MM.1S (cell line): ENCODE data around the gene CAMSAP1.

Experiments
- DNase-seq: peaks from one replicate; pipeline ENCODE4 v3.0.0-alpha.2; 2015
- H2AFZ ChIP-seq: fragments of 300-600 bp; sonication (generic); 2 replicates; pipeline ENCODE4 v1.6.0; 2016; ENCODE audit warnings: antibody characterized with exemption, low read length
- H3F3A ChIP-seq: fragments of 300-600 bp; sonication (generic); 2 replicates; pipeline ENCODE4 v1.6.1; 2016; ENCODE audit warnings: mild to moderate bottlenecking, antibody characterized with exemption, low read length, moderate library complexity, mixed read lengths; ENCODE audit not compliant: insufficient read depth
- H3K27ac ChIP-seq: fragments of 300-600 bp; sonication (generic); 2 replicates; pipeline ENCODE4 v1.5.1; 2016; ENCODE audit warnings: mild to moderate bottlenecking, low read length
- H3K27me3 ChIP-seq: fragments of 300-600 bp; sonication (generic); replicated peaks from 2 replicates; pipeline ENCODE4 v1.6.0; 2016; ENCODE audit warnings: low read length; ENCODE audit not compliant: insufficient read depth
- H3K36me3 ChIP-seq: fragments of 300-600 bp; sonication (generic); replicated peaks from 2 replicates; pipeline ENCODE4 v1.6.1; 2016; ENCODE audit warnings: mild to moderate bottlenecking, low read length, mixed read lengths; ENCODE audit not compliant: insufficient read depth
- H3K4me1 ChIP-seq: fragments of 300-600 bp; sonication (generic); 2 replicates; pipeline ENCODE4 v1.6.1; 2016; ENCODE audit warnings: low read length, mixed read lengths
- H3K4me2 ChIP-seq: fragments of 300-600 bp; sonication (generic); 2 replicates; pipeline ENCODE4 v1.6.0; 2016; ENCODE audit warnings: low read depth, low read length
- H3K4me3 ChIP-seq: fragments of 300-600 bp; sonication (generic); 2 replicates; pipeline ENCODE4 v1.5.1; 2016; ENCODE audit warnings: low read length, mixed read lengths
- H3K79me2 ChIP-seq: fragments of 300-600 bp; sonication (generic); 2 replicates; pipeline ENCODE4 v1.6.1; 2016; ENCODE audit warnings: mixed run types, low read length, mixed read lengths
- H3K9ac ChIP-seq: fragments of 300-600 bp; sonication (generic); 2 replicates; pipeline ENCODE4 v1.6.1; 2016; ENCODE audit warnings: low read length, mixed read lengths
- H3K9me2 ChIP-seq: fragments of 300-600 bp; sonication (generic); replicated peaks from 2 replicates; pipeline ENCODE4 v1.6.1; 2016; ENCODE audit warnings: mild to moderate bottlenecking, low read length, mixed read lengths; ENCODE audit not compliant: insufficient read depth
- H3K9me3 ChIP-seq: fragments of 300-600 bp; sonication (generic); replicated peaks from 2 replicates; pipeline ENCODE4 v1.6.1; 2016; ENCODE audit warnings: mild to moderate bottlenecking, low read length, mixed read lengths; ENCODE audit not compliant: insufficient read depth
- H4K20me1 ChIP-seq: fragments of 300-600 bp; sonication (generic); 2 replicates; pipeline ENCODE4 v1.6.1; 2016; ENCODE audit warnings: mild to moderate bottlenecking, low read length, moderate library complexity, mixed read lengths; ENCODE audit not compliant: insufficient read depth
- CTCF ChIP-seq: fragments of 300-600 bp; sonication (generic); IDR thresholded peaks from 2 replicates; pipeline ENCODE4 v1.5.1; 2016; ENCODE audit warnings: antibody characterized with exemption, low read length, mixed read lengths
- EZH2 ChIP-seq: fragments of 300-600 bp; sonication (generic); optimal IDR thresholded peaks from 2 replicates; pipeline ENCODE3; 2017; ENCODE audit warnings: low read depth, mild to moderate bottlenecking, antibody characterized with exemption, low read length, mixed read lengths
- EZH2phosphoT487 ChIP-seq: fragments of 300-600 bp; sonication (generic); IDR thresholded peaks from 2 replicates; pipeline ENCODE4 v1.6.1; 2018; ENCODE audit warnings: antibody characterized with exemption, low read length

The CAMSAP1 gene

GRCh38 chr9:135770203-135770535 is 137.2 kb downstream of the CAMSAP1 start:
- TF ChIP-seq EZH2phosphoT487 (no peak), CTCF (no peak), EZH2 (no peak)
- no peaks in the 10 kb centered on the region for H3K79me2 ChIP-seq
- no peak overlapping the region for H3K4me2 ChIP-seq
- H3K27ac ChIP-seq = no peak overlapping the region
- H3K36me3 ChIP-seq = no peaks in the 10 kb centered on the region
- no peak for DNase-seq
- no peak overlapping the region for H3K4me3 ChIP-seq
- H4K20me1 ChIP-seq = no peaks in the 10 kb centered on the region
- no peak overlapping the region for H3K9ac ChIP-seq
- H3F3A ChIP-seq = no peaks in the 10 kb centered on the region
- H3K9me3 ChIP-seq = no peaks in the 10 kb centered on the region
- H3K27me3 ChIP-seq = peaks cover 46% of the 10 kb centered on the region
- H2AFZ ChIP-seq = no peak overlapping the region
- H3K9me2 ChIP-seq = no peaks in the 10 kb centered on the region
- H3K4me1 ChIP-seq = no peaks in the 10 kb centered on the region

- H3K4me1 ChIP-seq = no peaks in the 10 kb centered on the region
- H3K36me3 ChIP-seq = no peaks in the 10 kb centered on the region
These were observed 137.7 kb downstream of the CAMSAP1 start for GRCh38 chr9:135769489-135770202.

GRCh38 chr9:135768516-135769218 is 138.7 kb downstream of the CAMSAP1 start:
- Histone ChIP-seq H3K9me2 (no peaks in the 10 kb centered on the region), H3K4me1 (no peaks in the 10 kb centered on the region), H3K27ac (no peak overlapping the region), H3K79me2 (no peaks in the 10 kb centered on the region), H3K36me3 (no peaks in the 10 kb centered on the region), H3K4me2 (no peak overlapping the region), H4K20me1 (no peaks in the 10 kb centered on the region), H3K9me3 (no peaks in the 10 kb centered on the region), H3K9ac (no peak overlapping the region), H2AFZ (no peak overlapping the region), H3K4me3 (no peak overlapping the region), H3F3A (no peaks in the 10 kb centered on the region), H3K27me3 (peaks cover 47% of the 10 kb centered on the region)
- no peak for TF ChIP-seq EZH2
- TF ChIP-seq EZH2phosphoT487 = no peak
- TF ChIP-seq CTCF = no peak
- DNase-seq = no peak

More at GRCh38 chr9:135769489-135770202, 137.7 kb downstream of the CAMSAP1 start:
- H3K27me3 ChIP-seq = peaks cover 47% of the 10 kb centered on the region
- no peaks in the 10 kb centered on the region for H3K9me2 ChIP-seq
- H3F3A ChIP-seq = no peaks in the 10 kb centered on the region
- no peak overlapping the region for H3K4me2 ChIP-seq
- no peak overlapping the region for H2AFZ ChIP-seq
- TF ChIP-seq EZH2 (no peak), EZH2phosphoT487 (no peak), CTCF (no peak)
- no peak overlapping the region for H3K9ac ChIP-seq
- no peak overlapping the region for H3K4me3 ChIP-seq
- no peak for DNase-seq
- H4K20me1 ChIP-seq = no peaks in the 10 kb centered on the region
- H3K79me2 ChIP-seq = no peaks in the 10 kb centered on the region
- H3K9me3 ChIP-seq = no peaks in the 10 kb centered on the region
- H3K27ac ChIP-seq = no peak overlapping the region
